ENCODE data around the gene GLP2R. TPM values are rescaled to one million over a fixed set of nuclear protein-coding genes. Genes with fewer than 3 reads are reported as not detected.

Gene GLP2R
- total and polyA plus RNA-seq, 2 experiments from 2014 or later = not detected

DNA sequence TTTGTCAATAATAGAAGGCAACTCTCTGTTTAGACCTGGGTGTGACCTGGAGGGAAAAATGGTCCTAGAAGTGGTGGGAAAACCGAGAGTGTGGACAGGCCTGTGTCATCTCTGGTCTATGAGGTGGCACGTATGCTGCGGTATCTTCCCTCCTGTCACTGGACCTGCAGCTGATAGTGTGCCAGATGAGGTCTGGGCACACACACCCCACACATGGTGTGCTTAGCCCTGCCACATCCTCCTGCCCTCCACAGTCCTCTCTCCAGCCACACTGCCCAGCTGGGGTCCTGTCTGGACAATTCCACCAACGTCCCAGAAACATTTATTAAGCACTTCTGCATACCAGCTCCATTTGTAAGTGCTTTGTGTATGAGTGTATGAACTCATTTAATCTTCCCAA is 37.2 kb downstream of the GLP2R start:
- Mint-ChIP-seq H3K27me3 (ENCODE audit: insufficient read depth, low read depth, poor library complexity) (no peaks in the 10 kb centered on the region), H3K27ac (no peak overlapping the region), H3K4me1 (no peaks in the 10 kb centered on the region), H3K4me3 (no peak overlapping the region), H3K9me3 (peaks cover 10% of the 10 kb centered on the region; the same call in 2 of the 3 replicates), H3K36me3 (ENCODE audit: low read depth) (no peaks in the 10 kb centered on the region)
- Histone ChIP-seq H3K9me2 (ENCODE audit: insufficient read depth) (0 out of 2 replicates have a peak, but pooled peaks cover 8% of the 10 kb centered on the region), H3K4me1 (ENCODE audit: insufficient read depth) (no peaks in the 10 kb centered on the region), H3K36me3 (ENCODE audit: insufficient read depth) (no peaks in the 10 kb centered on the region), H3K27ac (ENCODE audit: low read depth) (no peak overlapping the region), H3K4me2 (no peak overlapping the region), H3K27me3 (ENCODE audit: insufficient read depth) (no peaks in the 10 kb centered on the region), H2AFZ (no peak overlapping the region), H3K79me2 (replicated peaks; ENCODE audit: insufficient read depth) (no peaks in the 10 kb centered on the region), H3F3A (replicated peaks; ENCODE audit: low read depth) (no peaks in the 10 kb centered on the region), H3K4me3 (no peak overlapping the region), H4K20me1 (replicated peaks; ENCODE audit: insufficient read depth) (no peaks in the 10 kb centered on the region)
- DNase-seq (ENCODE audit: low spot score) (no peak), ATAC-seq (no peak)
- no peak for TF ChIP-seq CREB1 (CRISPR knock-in tag; IDR thresholded peaks at IDR 0.05; ENCODE audit: low read depth)
- TF ChIP-seq, protein P1, sequence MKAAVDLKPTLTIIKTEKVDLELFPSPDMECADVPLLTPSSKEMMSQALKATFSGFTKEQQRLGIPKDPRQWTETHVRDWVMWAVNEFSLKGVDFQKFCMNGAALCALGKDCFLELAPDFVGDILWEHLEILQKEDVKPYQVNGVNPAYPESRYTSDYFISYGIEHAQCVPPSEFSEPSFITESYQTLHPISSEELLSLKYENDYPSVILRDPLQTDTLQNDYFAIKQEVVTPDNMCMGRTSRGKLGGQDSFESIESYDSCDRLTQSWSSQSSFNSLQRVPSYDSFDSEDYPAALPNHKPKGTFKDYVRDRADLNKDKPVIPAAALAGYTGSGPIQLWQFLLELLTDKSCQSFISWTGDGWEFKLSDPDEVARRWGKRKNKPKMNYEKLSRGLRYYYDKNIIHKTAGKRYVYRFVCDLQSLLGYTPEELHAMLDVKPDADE (IDR thresholded peaks at IDR 0.05) = no peak
- TF ChIP-seq EZH2phosphoT487 (IDR thresholded peaks at IDR 0.05; ENCODE audit: unreplicated experiment) = no peak
- no peak for TF ChIP-seq POLR2AphosphoS5 (IDR thresholded peaks at IDR 0.05; ENCODE audit: low read depth)
- TF ChIP-seq, protein P2, sequence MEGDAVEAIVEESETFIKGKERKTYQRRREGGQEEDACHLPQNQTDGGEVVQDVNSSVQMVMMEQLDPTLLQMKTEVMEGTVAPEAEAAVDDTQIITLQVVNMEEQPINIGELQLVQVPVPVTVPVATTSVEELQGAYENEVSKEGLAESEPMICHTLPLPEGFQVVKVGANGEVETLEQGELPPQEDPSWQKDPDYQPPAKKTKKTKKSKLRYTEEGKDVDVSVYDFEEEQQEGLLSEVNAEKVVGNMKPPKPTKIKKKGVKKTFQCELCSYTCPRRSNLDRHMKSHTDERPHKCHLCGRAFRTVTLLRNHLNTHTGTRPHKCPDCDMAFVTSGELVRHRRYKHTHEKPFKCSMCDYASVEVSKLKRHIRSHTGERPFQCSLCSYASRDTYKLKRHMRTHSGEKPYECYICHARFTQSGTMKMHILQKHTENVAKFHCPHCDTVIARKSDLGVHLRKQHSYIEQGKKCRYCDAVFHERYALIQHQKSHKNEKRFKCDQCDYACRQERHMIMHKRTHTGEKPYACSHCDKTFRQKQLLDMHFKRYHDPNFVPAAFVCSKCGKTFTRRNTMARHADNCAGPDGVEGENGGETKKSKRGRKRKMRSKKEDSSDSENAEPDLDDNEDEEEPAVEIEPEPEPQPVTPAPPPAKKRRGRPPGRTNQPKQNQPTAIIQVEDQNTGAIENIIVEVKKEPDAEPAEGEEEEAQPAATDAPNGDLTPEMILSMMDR (conservative IDR thresholded peaks at IDR 0.05; ENCODE audit: low read depth in 2 of 2) = no peak
- TF ChIP-seq ZNF462 (CRISPR knock-in tag; IDR thresholded peaks at IDR 0.05) = no peak
- no peak for TF ChIP-seq REST (IDR thresholded peaks at IDR 0.05; ENCODE audit: unreplicated experiment)
- TF ChIP-seq STAT1 (IDR thresholded peaks at IDR 0.05; ENCODE audit: unreplicated experiment) = no peak
- TF ChIP-seq EZH2 (IDR thresholded peaks at IDR 0.05; ENCODE audit: low read depth, unreplicated experiment) = no peak
- no peak for TF ChIP-seq ZNF331 (CRISPR knock-in tag; IDR thresholded peaks at IDR 0.05; ENCODE audit: low read depth)
- no peak for TF ChIP-seq ZNF114 (CRISPR knock-in tag; IDR thresholded peaks at IDR 0.05)
- TF ChIP-seq NANOG (IDR thresholded peaks at IDR 0.05; ENCODE audit: borderline replicate concordance) = no peak
- TF ChIP-seq JUNB (IDR thresholded peaks at IDR 0.05; ENCODE audit: unreplicated experiment) = no peak
